ENCODE results near the gene SCN8A.

The SCN8A gene

DNA sequence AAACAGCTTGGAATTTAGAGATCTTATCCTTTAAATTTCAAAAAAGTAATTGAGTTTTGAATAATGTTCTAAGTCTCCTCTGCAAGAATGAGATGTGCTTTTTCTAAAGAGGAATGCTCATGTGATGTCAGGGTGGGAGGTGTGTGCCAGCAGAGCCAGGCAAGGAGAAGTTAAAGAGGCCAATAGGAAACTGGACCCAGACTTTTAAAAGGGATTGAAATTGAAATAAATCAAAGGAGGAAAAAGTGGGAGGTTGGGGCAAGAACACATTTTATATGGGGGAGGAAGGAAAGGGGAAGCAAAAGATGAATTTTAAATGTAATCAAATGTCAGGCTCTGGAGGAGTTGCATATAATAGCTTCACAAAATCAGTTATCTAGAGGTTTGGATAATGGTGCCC is 131.4 kb downstream of the SCN8A start:
- DNase-seq = no peak

DNA sequence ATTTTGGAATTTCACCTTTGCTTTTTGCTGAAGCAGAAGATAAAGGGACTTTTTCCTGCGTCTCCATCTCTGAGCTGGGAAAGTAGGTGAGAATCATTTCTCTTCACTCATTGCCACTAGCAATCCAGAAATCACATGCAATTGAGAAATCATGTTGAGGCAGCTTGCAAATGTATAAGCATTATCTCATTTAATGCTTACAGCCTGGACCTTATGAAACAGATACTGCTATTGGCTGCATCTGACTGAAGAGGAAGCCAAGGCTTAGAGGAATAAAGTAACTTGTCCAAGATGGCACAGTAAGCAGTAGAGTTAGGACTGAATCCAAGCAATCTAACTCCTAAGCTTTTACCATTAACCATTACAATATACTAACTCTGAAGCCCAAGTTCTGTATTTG is 135.1 kb downstream of the SCN8A start:
- DNase-seq = no peak

DNA sequence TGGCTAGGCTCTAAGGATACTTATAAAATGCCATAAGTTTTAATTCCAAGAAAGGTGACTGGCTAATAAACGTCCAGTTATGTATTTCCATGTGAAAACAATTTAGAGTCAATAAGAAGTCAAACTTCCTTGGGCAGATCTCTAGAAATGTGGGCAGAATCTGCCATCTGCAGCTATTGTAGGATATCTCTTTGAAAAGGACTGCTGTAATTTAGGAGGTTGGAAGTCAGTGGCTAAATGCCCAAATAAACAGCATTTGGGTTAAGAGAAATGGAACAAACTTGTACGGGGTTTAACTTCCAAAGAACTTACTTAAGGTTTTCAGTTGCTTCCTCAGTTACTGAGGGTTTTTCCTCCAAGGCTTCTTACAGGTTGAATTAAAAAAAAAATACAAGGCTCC is 135.9 kb downstream of the SCN8A start:
- no peak for DNase-seq

DNA sequence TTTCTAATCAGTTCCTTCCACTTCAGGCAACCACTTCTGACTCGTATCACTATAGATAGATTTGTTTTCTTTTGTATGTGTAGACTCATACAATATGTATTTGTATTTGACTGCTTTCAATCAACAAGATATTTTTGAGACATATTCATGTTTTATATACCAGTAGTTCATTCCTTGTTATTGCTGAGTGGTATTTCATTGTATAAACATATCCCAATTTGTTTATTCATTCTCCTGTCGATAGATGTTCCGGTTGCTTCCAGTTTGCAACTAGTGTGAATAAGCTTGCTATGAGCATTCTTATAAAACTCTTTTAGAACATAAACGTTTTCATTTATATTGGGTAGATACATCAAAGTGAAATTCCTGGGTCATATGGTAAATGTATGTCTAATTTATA is 138.3 kb downstream of the SCN8A start:
- DNase-seq = no peak

DNA sequence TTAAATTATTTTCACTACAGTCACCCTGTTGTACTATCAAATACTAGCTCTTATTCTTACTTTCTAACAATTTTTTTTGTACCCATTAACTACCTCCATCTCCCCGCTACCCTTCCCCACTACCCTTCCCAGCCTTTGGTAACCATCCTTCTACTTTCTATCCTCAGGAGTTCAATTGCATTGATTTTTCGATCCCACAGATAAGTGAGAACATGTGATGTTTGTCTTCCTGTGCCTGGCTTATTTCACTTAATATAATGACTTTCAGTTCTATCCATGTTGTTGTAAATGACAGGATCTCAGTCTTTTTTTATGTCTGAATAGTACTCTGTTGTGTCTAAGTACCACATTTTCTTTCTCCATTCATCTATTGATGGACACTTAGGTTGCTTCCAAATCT is 139.7 kb downstream of the SCN8A start:
- DNase-seq = no peak

DNA sequence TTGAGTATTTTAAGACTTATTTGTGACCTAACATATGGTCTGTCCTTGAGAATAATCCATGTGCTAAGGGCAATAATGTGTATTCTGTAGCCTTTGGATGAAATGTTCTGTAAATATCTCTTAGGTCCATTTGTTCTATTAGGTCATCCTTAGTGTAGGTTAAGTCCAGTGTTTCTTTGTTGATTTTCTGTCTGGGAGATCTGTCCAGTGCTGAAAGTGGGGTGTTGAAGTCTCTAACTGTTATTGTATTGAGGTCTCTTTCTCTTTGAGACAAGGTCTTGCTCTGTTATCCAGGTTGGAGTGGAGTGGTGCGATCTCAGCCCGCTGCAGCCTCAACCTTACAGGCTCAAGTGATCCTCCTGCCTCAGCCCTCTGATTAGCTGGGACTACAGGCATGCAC is 149.5 kb downstream of the SCN8A start:
- no peak for DNase-seq

DNA sequence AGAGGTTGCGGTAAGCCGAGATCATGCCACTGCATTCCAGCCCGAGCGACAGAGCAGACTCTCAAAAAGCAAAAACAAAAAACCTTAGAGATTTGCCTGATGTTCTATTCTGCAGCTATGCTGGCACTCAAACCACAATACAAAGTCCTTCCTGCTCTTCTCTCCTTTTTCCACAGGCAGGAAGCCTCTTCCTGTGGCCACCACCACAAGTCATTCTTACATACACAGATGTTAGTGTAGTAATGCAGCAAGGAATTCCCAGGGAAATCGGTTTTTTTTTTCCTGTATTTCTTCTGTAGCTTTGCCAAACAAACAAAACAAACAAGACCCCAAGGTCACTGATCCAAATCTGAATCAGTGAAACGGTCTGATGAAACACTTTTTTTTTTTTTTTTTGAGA is 153.2 kb downstream of the SCN8A start:
- no peak for DNase-seq

DNA sequence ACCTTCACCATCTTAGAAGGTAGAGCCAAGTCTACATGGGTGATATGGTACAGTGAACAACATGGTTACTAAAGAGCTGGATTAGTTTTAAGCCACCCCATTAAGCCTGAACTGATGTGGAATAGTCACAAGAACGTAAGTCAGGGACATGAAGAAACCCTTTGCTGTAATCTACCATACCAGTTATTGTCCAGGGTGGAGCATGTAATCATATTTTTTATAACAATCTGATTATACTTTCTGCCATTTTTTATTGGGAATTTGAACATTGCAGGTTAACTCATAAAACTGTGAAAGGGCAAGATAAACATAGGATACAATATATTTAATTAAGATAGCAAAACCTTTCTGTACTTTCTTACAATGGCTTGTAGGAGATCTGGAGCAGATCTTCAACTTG is 153.9 kb downstream of the SCN8A start:
- DNase-seq = no peak

DNA sequence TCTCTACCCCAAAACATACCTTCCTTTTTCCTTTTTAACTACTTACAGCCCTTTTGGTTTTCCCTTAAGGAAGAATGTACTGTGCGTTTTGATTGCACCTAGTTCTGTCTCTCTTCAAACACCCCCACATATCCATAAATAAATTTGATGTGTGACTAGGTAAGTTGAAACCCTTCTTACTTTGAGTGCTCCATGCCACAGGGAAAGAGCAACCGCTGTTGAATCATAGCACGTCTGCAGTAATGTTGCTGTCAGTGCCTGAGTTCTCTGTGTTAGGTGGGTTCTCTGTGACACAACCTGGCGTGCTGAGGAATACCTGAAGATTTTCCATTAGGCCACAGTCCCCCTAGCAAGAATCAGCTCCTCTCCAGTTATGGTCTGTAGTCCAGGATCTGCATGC is 155.4 kb downstream of the SCN8A start:
- no peak for DNase-seq

DNA sequence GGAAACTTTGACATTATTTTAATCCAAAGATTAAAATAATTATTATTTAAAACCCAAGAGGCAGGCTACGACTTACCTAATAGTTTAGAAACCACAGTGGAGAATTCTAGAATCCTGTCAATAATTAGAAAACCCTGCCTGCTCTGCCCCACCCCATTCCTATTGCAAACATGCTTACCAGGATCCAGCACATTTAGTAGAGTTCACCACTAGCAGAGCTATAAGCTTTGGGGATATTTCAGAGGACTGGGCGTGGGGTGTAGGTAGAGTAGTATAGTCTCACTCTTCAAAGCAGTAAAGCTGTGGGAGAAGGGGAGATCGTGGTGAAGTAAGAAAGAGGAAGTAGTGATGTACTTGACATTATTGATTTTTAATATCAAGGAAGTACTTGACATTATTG is 157.2 kb downstream of the SCN8A start:
- DNase-seq = no peak

DNA sequence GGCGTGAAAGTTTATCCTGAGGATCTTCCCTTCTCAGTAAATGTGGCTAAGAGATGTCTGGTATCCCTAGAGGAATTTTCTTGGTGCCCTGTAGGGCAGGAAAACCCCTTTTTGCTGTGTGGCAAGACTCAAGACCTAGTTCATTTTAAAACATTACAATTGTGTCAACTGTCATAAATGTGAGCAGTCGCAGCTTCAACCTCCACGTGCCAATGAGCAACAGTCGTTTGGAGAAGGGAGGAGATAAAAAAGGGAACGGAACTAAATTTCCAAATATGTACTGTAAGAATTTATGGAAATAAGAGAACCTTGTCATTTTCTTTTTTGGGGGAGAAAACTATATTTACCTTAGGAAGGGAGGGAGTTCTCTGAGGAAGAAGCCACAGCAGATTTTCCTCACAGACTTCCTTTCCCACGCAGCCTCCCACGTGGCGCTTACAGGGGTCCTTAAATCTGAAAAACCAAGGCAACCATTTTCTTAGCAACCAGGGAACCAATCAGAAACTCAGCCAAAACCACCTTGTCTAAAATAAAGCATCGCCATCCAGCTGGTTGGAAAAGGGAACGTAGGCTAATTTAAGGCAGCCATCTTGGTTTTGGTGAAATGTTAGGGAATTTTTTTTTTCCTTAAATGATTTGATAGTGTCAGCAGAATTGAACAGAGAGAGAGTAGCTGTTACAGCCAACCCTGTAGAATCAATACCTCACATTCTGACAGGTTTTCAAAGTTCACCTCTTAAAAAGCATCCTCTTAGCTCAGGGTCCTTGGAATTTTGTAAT is 158.4 kb downstream of the SCN8A start:
- no peak for DNase-seq

DNA sequence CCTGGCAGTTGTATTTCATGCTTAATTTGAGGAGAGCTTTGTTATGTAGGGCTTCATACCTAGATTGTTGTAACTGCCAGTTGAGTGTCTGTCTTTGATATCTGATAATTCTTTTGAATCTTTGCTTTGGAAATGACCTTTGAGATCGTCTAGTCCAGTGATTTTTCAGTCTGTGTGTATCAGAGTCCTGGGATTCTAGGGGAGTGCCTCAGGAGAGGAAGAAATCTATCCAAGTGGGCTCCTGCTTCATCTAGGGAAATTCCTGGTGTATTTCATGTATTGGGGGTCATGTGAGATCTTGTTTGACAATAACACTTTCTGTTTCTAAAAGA is 158.9 kb downstream of the SCN8A start:
- no peak for DNase-seq

DNA sequence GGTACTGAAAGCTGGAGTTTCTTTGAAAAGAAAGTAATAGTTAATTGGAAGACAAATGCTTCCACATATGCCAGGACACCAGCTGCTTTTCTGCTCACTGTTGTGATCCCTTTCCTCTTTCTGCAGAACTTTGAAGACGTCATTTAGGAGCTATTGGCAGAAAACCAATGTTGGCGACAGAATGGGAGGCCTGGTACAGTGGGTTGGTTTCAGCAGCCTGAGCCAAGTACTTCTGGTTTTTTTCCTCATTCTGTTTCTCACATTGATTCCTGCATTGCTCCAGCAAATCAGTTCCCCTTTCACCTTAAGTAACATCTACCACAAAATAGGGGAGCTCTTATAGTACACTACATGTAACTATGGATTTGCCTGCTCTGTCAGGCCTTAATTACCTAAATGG is 160.6 kb downstream of the SCN8A start:
- no peak for DNase-seq

DNA sequence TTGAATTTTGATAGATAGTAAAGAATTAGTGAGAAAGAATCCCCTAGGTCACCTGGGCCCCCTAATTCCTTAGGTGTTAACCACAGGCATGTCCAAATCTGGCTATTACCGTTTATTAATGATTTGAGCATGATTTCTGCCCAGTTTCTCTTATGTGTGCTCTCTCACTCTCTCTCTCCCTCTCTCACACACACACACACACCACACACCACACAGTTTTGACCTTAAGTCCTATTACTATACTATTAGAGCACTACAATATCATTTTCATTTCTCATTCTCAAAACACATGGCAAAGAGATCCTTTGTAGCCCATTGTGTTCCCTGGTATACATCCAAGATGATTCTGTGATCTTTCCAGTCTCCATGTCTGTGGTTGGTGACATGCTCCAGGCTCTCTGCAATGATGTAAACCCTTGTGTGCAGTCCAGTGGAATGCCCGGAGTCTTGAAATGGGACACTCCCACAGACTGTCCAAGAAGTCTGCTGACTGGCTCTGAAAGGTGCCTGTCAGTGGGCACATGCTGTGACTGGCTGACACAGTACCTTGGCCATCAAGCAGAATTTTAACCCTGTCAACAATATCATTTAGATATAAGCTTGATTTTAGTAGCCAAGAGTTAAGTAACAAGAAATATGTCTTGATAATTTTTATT is 161.3 kb downstream of the SCN8A start:
- no peak for DNase-seq

DNA sequence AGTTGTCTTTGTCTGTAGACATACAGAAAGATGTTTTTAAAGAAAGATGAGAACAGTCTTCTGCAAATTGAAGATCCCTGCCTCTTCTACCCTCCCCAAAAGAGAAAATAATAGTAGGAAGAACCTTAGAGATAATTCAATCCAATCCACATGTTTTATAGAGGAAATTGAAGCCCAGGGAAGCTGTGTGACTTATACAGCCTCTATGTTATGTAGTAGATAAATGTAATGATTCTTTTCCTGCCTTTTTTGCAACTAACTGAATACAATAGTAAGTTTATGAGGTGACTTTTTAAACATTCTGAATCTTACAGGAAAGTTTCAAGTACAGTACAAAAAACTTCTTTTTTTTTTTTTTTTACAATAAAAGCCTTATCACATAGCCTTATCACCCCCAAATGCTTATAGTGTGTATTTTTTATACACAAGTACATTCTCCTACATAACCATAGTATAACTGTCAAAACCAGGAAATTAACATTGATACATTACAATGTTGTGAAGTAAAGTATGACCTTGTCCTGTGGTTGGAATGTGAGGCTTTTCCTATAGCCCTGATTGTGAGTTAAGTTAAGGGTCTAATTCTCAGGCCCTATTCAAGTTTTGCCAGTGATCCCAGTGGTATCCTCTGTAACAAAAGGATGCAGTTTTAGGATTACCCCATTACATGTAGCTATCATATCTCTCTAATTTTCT is 163.1 kb downstream of the SCN8A start:
- DNase-seq = no peak

DNA sequence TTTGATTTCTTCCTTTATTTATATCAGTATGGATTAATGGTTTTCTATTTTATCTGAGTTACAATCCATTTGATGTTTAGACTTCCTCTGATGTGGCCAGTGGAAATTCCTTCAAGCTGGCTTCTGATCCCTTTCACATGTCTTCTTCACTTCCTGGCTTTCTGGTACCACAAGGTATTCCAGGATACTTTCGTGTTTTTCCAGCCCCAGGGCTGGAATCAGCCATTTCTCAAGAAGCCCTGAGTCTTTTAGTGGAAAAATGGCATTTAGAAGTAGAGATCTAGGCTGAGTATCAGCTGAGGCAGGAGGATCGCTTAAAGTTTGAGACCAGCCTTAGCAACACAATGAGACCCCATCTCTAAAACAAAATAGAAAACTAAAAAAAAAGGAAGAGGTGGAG is 164.2 kb downstream of the SCN8A start:
- DNase-seq = no peak

DNA sequence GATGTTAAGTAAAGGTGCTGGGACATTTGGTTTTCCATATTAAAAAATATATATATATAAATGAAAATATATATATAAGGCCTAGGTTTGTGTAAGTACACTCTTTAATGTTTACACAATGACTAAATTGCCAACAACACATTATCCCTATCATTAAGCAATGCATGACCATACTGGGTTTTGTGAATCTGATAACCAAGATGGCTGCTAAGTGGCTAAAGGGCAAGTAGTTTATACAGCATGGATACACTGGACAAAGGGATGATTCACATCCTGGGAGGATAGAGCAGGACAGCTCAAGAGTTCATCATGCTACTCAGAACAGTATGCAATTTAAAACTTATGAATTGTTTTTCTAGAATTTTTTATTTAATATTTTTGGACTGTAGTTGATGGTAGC is 168.1 kb downstream of the SCN8A start:
- no peak for DNase-seq

DNA sequence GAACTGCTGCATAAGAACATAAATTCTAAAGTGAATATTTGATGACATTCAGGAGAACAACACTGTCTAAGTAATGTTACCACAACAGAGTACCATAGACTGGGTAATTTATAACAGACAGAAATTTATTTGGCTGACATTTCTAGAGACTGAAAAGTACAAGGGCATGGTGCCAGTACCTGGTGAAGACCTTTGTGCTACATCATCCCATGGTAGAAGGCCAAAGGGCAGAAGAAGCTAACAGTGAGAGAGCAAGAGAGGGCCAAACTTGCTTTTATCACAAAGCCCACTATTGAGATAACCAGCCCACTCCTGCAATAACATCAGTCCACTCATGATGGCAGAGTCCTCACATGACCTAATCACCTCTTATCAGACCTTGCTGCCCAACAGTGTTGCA is 168.7 kb downstream of the SCN8A start:
- DNase-seq = no peak

DNA sequence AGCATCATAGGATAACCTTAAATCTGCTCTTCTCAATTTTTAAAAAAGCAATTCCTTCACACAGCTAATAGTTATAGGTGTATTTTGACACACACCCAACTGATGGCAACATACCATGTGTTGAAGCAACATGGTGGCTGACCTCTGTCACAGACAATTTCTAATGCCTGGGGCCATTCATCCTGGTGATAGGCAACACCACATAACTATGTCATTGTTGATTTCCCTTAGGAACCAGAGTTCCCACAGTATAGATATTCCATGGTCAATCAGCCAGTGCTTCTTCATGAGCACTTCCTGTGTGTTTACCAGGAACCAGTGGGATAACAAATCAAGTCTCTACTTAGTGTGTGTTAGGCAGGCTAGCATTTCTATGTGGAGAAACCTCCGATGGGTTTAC is 169.2 kb downstream of the SCN8A start:
- no peak for DNase-seq

DNA sequence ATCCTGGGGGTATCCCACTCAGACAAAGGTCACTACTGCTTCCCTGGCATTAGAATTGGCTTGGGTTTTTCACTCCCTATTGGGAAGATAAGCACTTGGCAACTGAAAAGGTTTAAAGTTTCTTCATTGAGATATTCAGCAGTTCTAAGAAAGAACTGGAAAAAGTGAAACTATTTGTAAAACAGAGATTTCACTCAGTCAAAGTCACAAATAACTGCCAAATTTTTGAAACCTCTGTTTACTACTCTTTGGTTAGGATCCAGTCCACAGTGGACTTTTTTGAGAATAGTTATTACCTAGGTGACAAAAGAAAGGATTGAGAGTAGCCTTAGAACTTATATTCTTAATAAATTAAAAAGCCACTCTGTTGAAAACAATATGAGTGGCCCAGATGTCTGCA is 172.7 kb downstream of the SCN8A start:
- DNase-seq = no peak

DNA sequence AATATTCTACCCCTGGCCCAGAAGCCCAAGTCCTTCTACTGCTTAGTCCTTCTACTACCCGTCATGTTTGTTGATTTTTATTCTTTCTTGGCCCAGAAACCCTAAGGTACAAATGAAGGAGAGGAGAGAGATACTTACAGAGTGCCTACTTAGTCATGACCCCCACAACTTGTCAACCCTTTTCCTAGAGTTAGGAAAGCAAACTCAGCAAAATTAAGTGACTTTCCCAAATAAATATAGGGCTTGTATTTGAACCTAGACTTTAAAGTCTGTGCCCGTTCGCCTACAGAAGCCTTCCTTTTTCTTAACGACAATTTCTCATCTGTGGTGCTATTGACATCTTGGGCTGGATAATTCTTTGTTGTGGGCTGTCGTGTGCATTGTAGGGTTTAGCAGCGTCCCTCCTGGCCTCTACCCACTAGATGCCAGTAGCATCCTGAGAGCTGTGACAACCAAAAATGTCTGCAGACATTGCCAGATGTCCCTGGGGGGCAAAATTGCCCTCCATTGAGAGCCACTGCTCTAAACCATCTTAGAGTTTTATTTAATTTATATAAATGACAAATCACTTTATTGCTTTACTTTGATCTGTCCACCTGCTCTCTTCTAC is 175.1 kb downstream of the SCN8A start:
- no peak for DNase-seq

DNA sequence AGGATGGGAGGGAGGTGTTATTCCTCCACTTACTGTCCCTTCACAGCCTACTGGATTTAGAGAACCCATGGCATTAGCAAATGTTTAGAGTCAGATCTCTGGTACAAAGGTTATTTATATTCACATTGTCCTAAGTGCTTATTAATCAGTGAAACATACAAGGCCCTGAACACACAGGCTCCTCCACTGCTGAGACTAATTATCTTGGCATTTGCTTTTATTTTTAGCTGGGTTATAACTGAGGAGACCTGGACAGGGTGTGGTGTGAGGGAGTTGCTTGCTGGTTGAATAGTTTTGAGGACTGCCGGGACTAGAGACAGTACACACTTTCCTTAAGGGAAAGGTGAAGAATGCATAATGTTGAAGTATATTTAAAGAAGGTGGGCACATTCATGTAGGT is 180.0 kb downstream of the SCN8A start:
- no peak for DNase-seq

DNA sequence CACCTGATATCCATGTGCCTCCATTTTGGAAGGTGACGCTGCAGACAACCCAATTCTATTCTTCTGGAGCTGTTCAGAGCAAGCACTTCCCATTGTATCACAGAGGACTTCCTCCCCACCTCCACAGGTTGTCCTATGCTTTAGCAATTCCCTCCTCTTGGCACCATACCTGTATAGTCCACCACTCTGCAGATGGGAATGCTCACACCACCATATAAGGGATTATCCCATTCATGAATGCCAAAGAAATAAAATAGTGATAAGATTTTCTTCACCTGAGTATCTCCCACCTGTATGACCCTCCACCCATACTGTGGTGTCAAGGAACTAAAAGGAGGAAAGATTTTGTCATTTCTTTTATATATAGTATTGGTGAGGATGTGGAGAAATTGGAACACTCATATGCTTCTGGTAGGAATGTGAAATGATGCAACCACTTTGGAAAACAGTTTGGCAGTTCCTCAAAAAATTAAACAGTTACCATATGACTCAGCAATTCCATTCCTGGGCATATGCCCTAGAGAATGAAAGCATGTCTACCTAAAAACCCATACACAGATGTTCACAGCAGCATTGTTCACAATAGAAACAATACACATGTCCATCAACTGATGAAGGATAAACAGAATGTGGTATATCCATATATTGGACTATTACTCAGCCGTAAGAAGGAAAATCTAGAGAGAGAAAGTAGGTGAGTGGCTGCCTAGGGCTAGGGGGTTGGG is 182.3 kb downstream of the SCN8A start:
- DNase-seq = no peak

Data from COR-L47 (cell line).